ENCODE measurements around the gene CEMIP.
"Not testable (repeated sequence)": the region's sequence is repeated elsewhere in the genome, so short reads cannot be mapped to it uniquely, and the experiment has no call there.

Gene CEMIP

GRCh38 chr15:80942266-80942665 lies 163.1 kb downstream of the CEMIP start:
- H3K4me3 Mint-ChIP-seq, result no peak overlapping the region
- no peak for DNase-seq
- H3K9me3 Mint-ChIP-seq, result no peaks in the 10 kb centered on the region
- no peaks in the 10 kb centered on the region for H3K4me1 Mint-ChIP-seq
- peaks cover 8% of the 10 kb centered on the region for H3K36me3 Mint-ChIP-seq
- H3K27me3 Mint-ChIP-seq, result no peaks in the 10 kb centered on the region
- CTCF ChIA-PET, result no interaction called here
- H3K27ac Mint-ChIP-seq, result no peak overlapping the region

- no peak for DNase-seq
- Mint-ChIP-seq H3K36me3 (peaks cover 14% of the 10 kb centered on the region), H3K9me3 (no peaks in the 10 kb centered on the region), H3K27me3 (no peaks in the 10 kb centered on the region), H3K27ac (no peak overlapping the region), H3K4me1 (no peaks in the 10 kb centered on the region), H3K4me3 (no peak overlapping the region)
- CTCF ChIA-PET, result no interaction called here
Measured at GRCh38 chr15:80942746-80943565, 163.8 kb downstream of the CEMIP start.

GRCh38 chr15:80944818-80945217 lies 165.6 kb downstream of the CEMIP start:
- Mint-ChIP-seq H3K9me3 (no peaks in the 10 kb centered on the region), H3K36me3 (peaks cover 24% of the 10 kb centered on the region), H3K4me3 (no peak overlapping the region), H3K27ac (no peak overlapping the region), H3K27me3 (no peaks in the 10 kb centered on the region), H3K4me1 (no peaks in the 10 kb centered on the region)
- CTCF ChIA-PET, result interaction anchor here (0.5 kb wide), 1 partner anchor 10 kb away, joined by 4 read pairs; no protein-coding TSS in a partner anchor
- no peak for DNase-seq

GRCh38 chr15:80945605-80946004 lies 166.4 kb downstream of the CEMIP start:
- H3K36me3 Mint-ChIP-seq, result peaks cover 24% of the 10 kb centered on the region
- H3K27ac Mint-ChIP-seq, result no peak overlapping the region
- DNase-seq, result no peak
- CTCF ChIA-PET, result no interaction called here
- H3K4me3 Mint-ChIP-seq, result no peak overlapping the region
- no peaks in the 10 kb centered on the region for H3K27me3 Mint-ChIP-seq
- H3K9me3 Mint-ChIP-seq, result no peaks in the 10 kb centered on the region
- peaks cover under 1% of the 10 kb centered on the region for H3K4me1 Mint-ChIP-seq

- Mint-ChIP-seq H3K4me1 (peaks cover 3% of the 10 kb centered on the region), H3K4me3 (no peak overlapping the region), H3K36me3 (peaks cover 28% of the 10 kb centered on the region), H3K9me3 (no peaks in the 10 kb centered on the region), H3K27me3 (no peaks in the 10 kb centered on the region), H3K27ac (no peak overlapping the region)
- CTCF ChIA-PET, result no interaction called here
- DNase-seq, result no peak
Measured at GRCh38 chr15:80946576-80946975, 167.4 kb downstream of the CEMIP start.

- H3K27me3 Mint-ChIP-seq, result no peaks in the 10 kb centered on the region
- no peaks in the 10 kb centered on the region for H3K9me3 Mint-ChIP-seq
- H3K4me3 Mint-ChIP-seq, result no peak overlapping the region
- H3K4me1 Mint-ChIP-seq, result peaks cover 3% of the 10 kb centered on the region
- no peak overlapping the region for H3K27ac Mint-ChIP-seq
- DNase-seq, result no peak
- peaks cover 27% of the 10 kb centered on the region for H3K36me3 Mint-ChIP-seq
- CTCF ChIA-PET, result interaction anchor here (0.6 to 2.6 kb wide), 2 partner anchors 21 to 418 kb away, joined by 3 to 8 read pairs; no protein-coding TSS in a partner anchor
Measured at GRCh38 chr15:80948651-80949292, 169.6 kb downstream of the CEMIP start.

GRCh38 chr15:80949756-80950155 lies 170.6 kb downstream of the CEMIP start:
- peaks cover 26% of the 10 kb centered on the region for H3K36me3 Mint-ChIP-seq

GRCh38 chr15:80950291-80951078 lies 171.3 kb downstream of the CEMIP start:
- peaks cover 28% of the 10 kb centered on the region for H3K36me3 Mint-ChIP-seq
- CTCF ChIA-PET, result interaction anchor here (2.6 kb wide), 1 partner anchor 20 kb away, joined by 8 read pairs; no protein-coding TSS in a partner anchor
- no peak overlapping the region for H3K4me3 Mint-ChIP-seq
- no peak for DNase-seq
- no peaks in the 10 kb centered on the region for H3K27me3 Mint-ChIP-seq
- no peak overlapping the region for H3K27ac Mint-ChIP-seq
- no peaks in the 10 kb centered on the region for H3K9me3 Mint-ChIP-seq
- H3K4me1 Mint-ChIP-seq, result peaks cover 3% of the 10 kb centered on the region

More at GRCh38 chr15:80949756-80950155, 170.6 kb downstream of the CEMIP start:
- Mint-ChIP-seq H3K27ac (no peak overlapping the region), H3K9me3 (no peaks in the 10 kb centered on the region), H3K27me3 (no peaks in the 10 kb centered on the region), H3K4me3 (no peak overlapping the region), H3K4me1 (peaks cover 3% of the 10 kb centered on the region)
- DNase-seq, result no peak
- CTCF ChIA-PET, result interaction anchor here (2.6 kb wide), 1 partner anchor 20 kb away, joined by 8 read pairs; no protein-coding TSS in a partner anchor

- no peak for DNase-seq
- CTCF ChIA-PET, result interaction anchor here (1.3 kb wide), 1 partner anchor 18 kb away, joined by 6 read pairs; no protein-coding TSS in a partner anchor
- Mint-ChIP-seq H3K27ac (no peak overlapping the region), H3K4me3 (no peak overlapping the region), H3K9me3 (no peaks in the 10 kb centered on the region), H3K4me1 (peaks cover 6% of the 10 kb centered on the region), H3K27me3 (no peaks in the 10 kb centered on the region), H3K36me3 (peaks cover 28% of the 10 kb centered on the region)
Measured at GRCh38 chr15:80951941-80952340, 172.8 kb downstream of the CEMIP start.

GRCh38 chr15:80953001-80953952 lies 174.1 kb downstream of the CEMIP start:
- no peaks in the 10 kb centered on the region for H3K27me3 Mint-ChIP-seq
- H3K9me3 Mint-ChIP-seq, result no peaks in the 10 kb centered on the region
- H3K27ac Mint-ChIP-seq, result no peak overlapping the region
- DNase-seq, result no peak
- H3K4me3 Mint-ChIP-seq, result no peak overlapping the region
- peaks cover 6% of the 10 kb centered on the region for H3K4me1 Mint-ChIP-seq
- H3K36me3 Mint-ChIP-seq, result peaks cover 21% of the 10 kb centered on the region
- CTCF ChIA-PET, result interaction anchor here (1.3 kb wide), 1 partner anchor 17 kb away, joined by 6 read pairs; no protein-coding TSS in a partner anchor

- Mint-ChIP-seq H3K9me3 (no peaks in the 10 kb centered on the region), H3K4me1 (peaks cover 6% of the 10 kb centered on the region), H3K27me3 (no peaks in the 10 kb centered on the region), H3K4me3 (no peak overlapping the region), H3K27ac (peak overlapping the region; percentile 29), H3K36me3 (peaks cover 27% of the 10 kb centered on the region)
- DNase-seq, result no peak
- CTCF ChIA-PET, result no interaction called here
Measured at GRCh38 chr15:80953953-80954778, 175.0 kb downstream of the CEMIP start.

- DNase-seq, result peak; percentile 25
- Mint-ChIP-seq H3K27ac (peak overlapping the region; percentile 50), H3K36me3 (peaks cover 29% of the 10 kb centered on the region)
Measured at GRCh38 chr15:80955571-80956452, 176.6 kb downstream of the CEMIP start.

More at GRCh38 chr15:80955571-80956452, 176.6 kb downstream of the CEMIP start:
- H3K4me1 Mint-ChIP-seq, H3K4me3 Mint-ChIP-seq, H3K27me3 Mint-ChIP-seq, H3K9me3 Mint-ChIP-seq: not testable (repeated sequence)
- CTCF ChIA-PET, result interaction anchor here (0.6 to 1.7 kb wide), 3 partner anchors 11 to 310 kb away, joined by 4 to 6 read pairs (median 4); no protein-coding TSS in a partner anchor

All from activated naive CD4-positive, alpha-beta T cell treated with anti-CD3 and anti-CD28 coated beads, Interleukin-2, amount 10 ng/mL, durations not matched to agents 7 days and 5 days (primary cell).